A673 (cell line): ENCODE measurements around the gene ATP10A.

ENCODE experiments used
- EZH2 ChIP-seq: fragments of 200-600 bp; sonication (generic); IDR thresholded peaks from 2 replicates; pipeline ENCODE4 v1.6.1; 2017; ENCODE audit warnings: borderline replicate concordance, low read depth, mild to moderate bottlenecking, mixed read lengths, antibody characterized with exemption, low read length; ENCODE audit not compliant: poor library complexity, severe bottlenecking
- TF ChIP-seq, protein P1 (sequence below): fragments of 300-800, 200-600 bp; sonication (generic); conservative IDR thresholded peaks from 2 replicates; pipeline ENCODE4 v1.5.1; 2017; ENCODE audit warnings: low read depth, mild to moderate bottlenecking, antibody characterized with exemption, low read length, moderate library complexity, mixed read lengths

GRCh38 chr15:25714538-25714840 lies 148.6 kb downstream of the ATP10A start:
- TF ChIP-seq, protein P1, sequence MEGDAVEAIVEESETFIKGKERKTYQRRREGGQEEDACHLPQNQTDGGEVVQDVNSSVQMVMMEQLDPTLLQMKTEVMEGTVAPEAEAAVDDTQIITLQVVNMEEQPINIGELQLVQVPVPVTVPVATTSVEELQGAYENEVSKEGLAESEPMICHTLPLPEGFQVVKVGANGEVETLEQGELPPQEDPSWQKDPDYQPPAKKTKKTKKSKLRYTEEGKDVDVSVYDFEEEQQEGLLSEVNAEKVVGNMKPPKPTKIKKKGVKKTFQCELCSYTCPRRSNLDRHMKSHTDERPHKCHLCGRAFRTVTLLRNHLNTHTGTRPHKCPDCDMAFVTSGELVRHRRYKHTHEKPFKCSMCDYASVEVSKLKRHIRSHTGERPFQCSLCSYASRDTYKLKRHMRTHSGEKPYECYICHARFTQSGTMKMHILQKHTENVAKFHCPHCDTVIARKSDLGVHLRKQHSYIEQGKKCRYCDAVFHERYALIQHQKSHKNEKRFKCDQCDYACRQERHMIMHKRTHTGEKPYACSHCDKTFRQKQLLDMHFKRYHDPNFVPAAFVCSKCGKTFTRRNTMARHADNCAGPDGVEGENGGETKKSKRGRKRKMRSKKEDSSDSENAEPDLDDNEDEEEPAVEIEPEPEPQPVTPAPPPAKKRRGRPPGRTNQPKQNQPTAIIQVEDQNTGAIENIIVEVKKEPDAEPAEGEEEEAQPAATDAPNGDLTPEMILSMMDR: no peak
- no peak for TF ChIP-seq EZH2
